ENCODE results near the gene PIGH.
A peak's percentile ranks its signal among the peaks of the same experiment; 100 is the strongest.
"Not testable (repeated sequence)": the region's sequence is repeated elsewhere in the genome, so short reads cannot be mapped to it uniquely, and the experiment has no call there.

PIGH gene

GRCh38 chr14:67607646-67608045, 7.6 kb upstream of the PIGH start:
- no peaks in the 10 kb centered on the region for H3K9me3 Mint-ChIP-seq
- H3K4me3 Mint-ChIP-seq: no peak overlapping the region
- H3K4me1 Mint-ChIP-seq: no peaks in the 10 kb centered on the region
- no peak for TF ChIP-seq CTCF (IDR thresholded peaks at IDR 0.05; ENCODE audit: unreplicated experiment in 3 of 3)
- H3K27ac Mint-ChIP-seq: no peak overlapping the region
- H3K36me3 Mint-ChIP-seq (ENCODE audit: low read depth): no peaks in the 10 kb centered on the region
- no peaks in the 10 kb centered on the region for H3K27me3 Mint-ChIP-seq (ENCODE audit: low read depth)

GRCh38 chr14:67602995-67603545, 3.0 kb upstream of the PIGH start:
- H3K27ac Mint-ChIP-seq: peak overlapping the region in 2 of 3 experiments; percentile 41 to 67
- peak overlapping the region; percentile 9 to 46 (median 16) for H3K4me3 Mint-ChIP-seq
- TF ChIP-seq CTCF (IDR thresholded peaks at IDR 0.05; ENCODE audit: unreplicated experiment in 3 of 3): no peak
- no peaks in the 10 kb centered on the region for H3K27me3 Mint-ChIP-seq (ENCODE audit: low read depth)
- H3K36me3 Mint-ChIP-seq (ENCODE audit: low read depth): no peaks in the 10 kb centered on the region
- peaks cover 8% of the 10 kb centered on the region for H3K4me1 Mint-ChIP-seq
- H3K9me3 Mint-ChIP-seq: no peaks in the 10 kb centered on the region

GRCh38 chr14:67602076-67602475, 2.0 kb upstream of the PIGH start:
- no peaks in the 10 kb centered on the region for H3K27me3 Mint-ChIP-seq (ENCODE audit: low read depth)
- H3K27ac Mint-ChIP-seq: no peak overlapping the region
- no peaks in the 10 kb centered on the region for H3K9me3 Mint-ChIP-seq
- H3K36me3 Mint-ChIP-seq (ENCODE audit: low read depth): no peaks in the 10 kb centered on the region
- peaks cover 8% of the 10 kb centered on the region for H3K4me1 Mint-ChIP-seq
- no peak for TF ChIP-seq CTCF (IDR thresholded peaks at IDR 0.05; ENCODE audit: unreplicated experiment in 3 of 3)
- H3K4me3 Mint-ChIP-seq: peak overlapping the region; percentile 55 to 73 (median 60)

- H3K27ac Mint-ChIP-seq: peak overlapping the region; percentile 88 to 98 (median 98)
- H3K27me3 Mint-ChIP-seq (ENCODE audit: low read depth); H3K9me3 Mint-ChIP-seq; H3K36me3 Mint-ChIP-seq (ENCODE audit: low read depth); H3K4me1 Mint-ChIP-seq: not testable (repeated sequence)
- peak overlapping the region; percentile 95 to 97 (median 95) for H3K4me3 Mint-ChIP-seq
Observed at GRCh38 chr14:67600562-67600974, 500 bp upstream of the PIGH start.

- H3K4me1 Mint-ChIP-seq: peaks cover 8% of the 10 kb centered on the region
- no peaks in the 10 kb centered on the region for H3K9me3 Mint-ChIP-seq
- H3K27me3 Mint-ChIP-seq (ENCODE audit: low read depth): no peaks in the 10 kb centered on the region
- H3K4me3 Mint-ChIP-seq: no peak overlapping the region
- peaks cover 19% of the 10 kb centered on the region for H3K36me3 Mint-ChIP-seq (ENCODE audit: low read depth)
- TF ChIP-seq CTCF (IDR thresholded peaks at IDR 0.05; ENCODE audit: unreplicated experiment in 3 of 3): no peak
- no peak overlapping the region for H3K27ac Mint-ChIP-seq
Observed at GRCh38 chr14:67595392-67595791, 4.7 kb downstream of the PIGH start.

GRCh38 chr14:67593650-67594049, 6.4 kb downstream of the PIGH start:
- H3K9me3 Mint-ChIP-seq; H3K27me3 Mint-ChIP-seq (ENCODE audit: low read depth): not testable (repeated sequence)
- H3K36me3 Mint-ChIP-seq (ENCODE audit: low read depth): peaks cover 25% of the 10 kb centered on the region

GRCh38 chr14:67589204-67589770, 10.8 kb downstream of the PIGH start:
- Mint-ChIP-seq H3K9me3 (no peaks in the 10 kb centered on the region), H3K27ac (no peak overlapping the region), H3K4me3 (no peak overlapping the region), H3K36me3 (ENCODE audit: low read depth) (peaks cover 31% of the 10 kb centered on the region), H3K27me3 (ENCODE audit: low read depth) (no peaks in the 10 kb centered on the region), H3K4me1 (no peaks in the 10 kb centered on the region)
- no peak for TF ChIP-seq CTCF (IDR thresholded peaks at IDR 0.05; ENCODE audit: unreplicated experiment in 3 of 3)

More at GRCh38 chr14:67593650-67594049, 6.4 kb downstream of the PIGH start:
- H3K27ac Mint-ChIP-seq: peak overlapping the region in 1 of 3 experiments; percentile 85
- not testable (repeated sequence) for H3K4me3 Mint-ChIP-seq, H3K4me1 Mint-ChIP-seq

Measured in nephron (organoid).